SK-N-SH treated with all-trans-retinoic acid at 6 μM for 48 hours (cell line): ENCODE data around the gene TPST1.
A peak's percentile ranks its signal among the peaks of the same experiment; 100 is the strongest.

Source experiments
- ATAC-seq: fragments of 200-7000 bp; cut with Tn5 transposase; 3 replicates; pipeline ENCODE4 v1.9.1; 2020; ENCODE audit warnings: mild to moderate bottlenecking, moderate library complexity
- ARNTL ChIP-seq: fragments of 450-650 bp; formaldehyde crosslinking; IDR thresholded peaks from 2 replicates; pipeline ENCODE4 v1.5.0; 2020; ENCODE audit warnings: low read depth, mild to moderate bottlenecking, moderate library complexity, borderline replicate concordance
- BACH2 ChIP-seq: fragments of 250-450 bp; sonication (Bioruptor Pico); IDR thresholded peaks from 2 replicates; pipeline ENCODE4 v1.9.0; 2021; ENCODE audit warnings: mild to moderate bottlenecking, borderline replicate concordance
- CREB5 ChIP-seq: fragments of 250-450 bp; sonication (Bioruptor Pico); IDR thresholded peaks from 2 replicates; pipeline ENCODE4 v1.5.1; 2020; ENCODE audit warnings: low read depth, mild to moderate bottlenecking, moderate library complexity
- CSDC2 ChIP-seq: fragments of 250-450 bp; sonication (Bioruptor Pico); IDR thresholded peaks from 2 replicates; pipeline ENCODE4 v1.5.0; 2020; ENCODE audit warnings: mild to moderate bottlenecking, moderate library complexity
- CSRNP3 ChIP-seq: fragments of 250-450 bp; sonication (Bioruptor Pico); IDR thresholded peaks from 2 replicates; pipeline ENCODE4 v1.5.1; 2021; ENCODE audit warnings: mild to moderate bottlenecking, moderate library complexity
- ESRRG ChIP-seq: fragments of 250-450 bp; sonication (Bioruptor Pico); IDR thresholded peaks from 2 replicates; pipeline ENCODE4 v1.6.1; 2021; ENCODE audit warnings: mild to moderate bottlenecking
- GLIS3 ChIP-seq: fragments of 250-450 bp; sonication (Bioruptor Pico); IDR thresholded peaks from 2 replicates; pipeline ENCODE4 v1.5.0; 2020; ENCODE audit warnings: mild to moderate bottlenecking, moderate library complexity
- ISL1 ChIP-seq: fragments of 250-450 bp; sonication (Bioruptor Pico); IDR thresholded peaks from 2 replicates; pipeline ENCODE4 v2.1.2; 2022; ENCODE audit warnings: mild to moderate bottlenecking, moderate library complexity
- OSR1 ChIP-seq: fragments of 250-450 bp; sonication (Bioruptor Pico); IDR thresholded peaks from 2 replicates; pipeline ENCODE4 v1.8.0; 2022; ENCODE audit warnings: moderate library complexity, mild to moderate bottlenecking, inconsistent platforms
- PATZ1 ChIP-seq: fragments of 250-450 bp; sonication (Bioruptor Pico); IDR thresholded peaks from 2 replicates; pipeline ENCODE4 v1.8.0; 2020; ENCODE audit warnings: mild to moderate bottlenecking, moderate library complexity, borderline replicate concordance
- POU6F1 ChIP-seq: fragments of 250-450 bp; sonication (Bioruptor Pico); IDR thresholded peaks from 2 replicates; pipeline ENCODE4 v1.8.0; 2021; ENCODE audit warnings: low read depth, mild to moderate bottlenecking, moderate library complexity, borderline replicate concordance
- PPARA ChIP-seq: fragments of 250-450 bp; sonication (Bioruptor Pico); IDR thresholded peaks from 2 replicates; pipeline ENCODE4 v1.5.0; 2020; ENCODE audit warnings: mild to moderate bottlenecking, borderline replicate concordance
- RARB ChIP-seq: fragments of 250-450 bp; sonication (Bioruptor Pico); IDR thresholded peaks from 2 replicates; pipeline ENCODE4 v1.8.0; 2021; ENCODE audit warnings: mild to moderate bottlenecking, moderate library complexity
- SNAI2 ChIP-seq: fragments of 250-450 bp; sonication (Bioruptor Pico); IDR thresholded peaks from 2 replicates; pipeline ENCODE4 v1.5.0; 2020; ENCODE audit warnings: mild to moderate bottlenecking, moderate library complexity
- TCF4 ChIP-seq: fragments of 250-450 bp; sonication (Bioruptor Pico); IDR thresholded peaks from 2 replicates; pipeline ENCODE4 v1.8.0; 2021; ENCODE audit warnings: mild to moderate bottlenecking, moderate library complexity, borderline replicate concordance
- TOX ChIP-seq: fragments of 250-450 bp; sonication (Bioruptor Pico); IDR thresholded peaks from 2 replicates; pipeline ENCODE4 v1.8.0; 2021; ENCODE audit warnings: mild to moderate bottlenecking, moderate library complexity, borderline replicate concordance
- TSHZ2 ChIP-seq: fragments of 250-450 bp; sonication (Bioruptor Pico); IDR thresholded peaks from 2 replicates; pipeline ENCODE4 v1.5.0; 2020; ENCODE audit warnings: mild to moderate bottlenecking, moderate library complexity
- ZC3H10 ChIP-seq: fragments of 250-450 bp; sonication (Bioruptor Pico); IDR thresholded peaks from 2 replicates; pipeline ENCODE4 v1.5.1; 2021; ENCODE audit warnings: mild to moderate bottlenecking, moderate library complexity
- ZFP3 ChIP-seq: fragments of 250-450 bp; sonication (Bioruptor Pico); IDR thresholded peaks from 2 replicates; pipeline ENCODE4 v1.5.0; 2020; ENCODE audit warnings: mild to moderate bottlenecking, moderate library complexity
- ZFP30 ChIP-seq: fragments of 450-650 bp; formaldehyde crosslinking; IDR thresholded peaks from 2 replicates; pipeline ENCODE4 v1.5.0; 2022; ENCODE audit warnings: mild to moderate bottlenecking, moderate library complexity
- ZNF565 ChIP-seq: fragments of 450-650 bp; formaldehyde crosslinking; conservative IDR thresholded peaks from 2 replicates; pipeline ENCODE4 v1.5.0; 2020; ENCODE audit warnings: low read depth, mild to moderate bottlenecking, moderate library complexity
- ZNF70 ChIP-seq: fragments of 450-650 bp; formaldehyde crosslinking; IDR thresholded peaks from 2 replicates; pipeline ENCODE4 v1.5.0; 2020; ENCODE audit warnings: mild to moderate bottlenecking, moderate library complexity
- ZNF8 ChIP-seq: fragments of 450-650 bp; formaldehyde crosslinking; IDR thresholded peaks from 2 replicates; pipeline ENCODE4 v1.5.0; 2020; ENCODE audit warnings: mild to moderate bottlenecking, moderate library complexity

TPST1 gene

DNA sequence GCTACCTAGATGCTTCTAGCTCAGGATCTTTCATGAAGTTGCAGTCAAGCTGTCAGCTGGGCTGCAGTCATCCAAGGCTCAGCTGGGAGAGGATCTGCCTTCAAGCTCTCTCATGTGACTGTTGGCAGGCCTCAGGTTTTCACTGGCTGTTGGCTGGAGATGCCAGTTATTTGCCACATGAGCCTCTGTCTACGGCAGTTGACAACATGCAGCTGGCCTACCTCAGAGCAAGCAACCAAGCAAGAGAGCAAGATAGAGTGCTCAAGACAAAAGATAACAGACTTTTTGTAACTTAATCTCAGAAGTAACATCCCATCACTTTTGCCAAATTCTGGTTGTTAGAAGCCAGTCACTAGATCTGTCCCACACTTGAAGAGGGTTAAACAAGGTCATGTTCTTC, 125.8 kb downstream of the TPST1 start:
- TF ChIP-seq ZNF565 (CRISPR knock-in tag): no peak
- no peak for TF ChIP-seq RARB (CRISPR knock-in tag)
- no peak; the same call in 1 of the 2 replicates for TF ChIP-seq TOX
- TF ChIP-seq CSDC2 (CRISPR knock-in tag): peak; percentile 82; the same call in 1 of the 2 replicates
- TF ChIP-seq PPARA (CRISPR knock-in tag): no peak
- no peak for TF ChIP-seq ZFP3 (CRISPR knock-in tag)
- TF ChIP-seq OSR1 (CRISPR knock-in tag): no peak
- no peak for TF ChIP-seq ZFP30 (CRISPR knock-in tag)
- TF ChIP-seq PATZ1: no peak
- TF ChIP-seq BACH2 (CRISPR knock-in tag): no peak
- 0 out of 2 replicates have a peak, but pooled peaks have one; percentile 47 for TF ChIP-seq CSRNP3 (CRISPR knock-in tag)
- TF ChIP-seq ZC3H10 (CRISPR knock-in tag): no peak; the same call in 1 of the 2 replicates
- peak; percentile 82 for TF ChIP-seq ESRRG (CRISPR knock-in tag)
- TF ChIP-seq TSHZ2 (CRISPR knock-in tag): peak; percentile 79
- TF ChIP-seq ZNF8: no peak
- TF ChIP-seq TCF4 (CRISPR knock-in tag): peak; percentile 78
- peak; percentile 90 for TF ChIP-seq ISL1 (CRISPR knock-in tag)
- TF ChIP-seq GLIS3 (CRISPR knock-in tag): no peak
- peak; percentile 80; the same call in 1 of the 2 replicates for TF ChIP-seq POU6F1
- TF ChIP-seq SNAI2 (CRISPR knock-in tag): peak; percentile 84
- ATAC-seq: peak; percentile 89

DNA sequence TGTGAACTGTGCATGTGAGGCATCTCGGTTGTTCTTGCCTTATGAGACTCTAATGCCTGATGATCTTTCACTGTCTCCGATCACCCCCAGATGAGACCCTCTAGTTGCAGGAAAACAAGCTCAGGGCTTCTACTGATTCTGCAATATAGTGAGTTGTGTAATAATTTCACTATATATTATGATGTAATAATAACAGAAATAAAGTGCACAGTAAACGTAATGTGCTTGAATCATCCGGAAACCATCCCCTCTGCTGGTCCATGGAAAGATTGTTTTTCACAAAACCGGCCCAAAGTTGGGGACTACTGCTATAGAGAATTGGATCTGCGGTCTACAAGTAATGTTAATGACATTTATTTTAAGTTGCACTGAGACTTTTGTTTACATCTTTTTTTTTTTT, 126.7 kb downstream of the TPST1 start:
- TF ChIP-seq ZFP30 (CRISPR knock-in tag) (no peak), CSDC2 (CRISPR knock-in tag) (no peak), TOX (no peak), ARNTL (CRISPR knock-in tag) (no peak), POU6F1 (no peak), TCF4 (CRISPR knock-in tag) (no peak), ZNF8 (no peak), GLIS3 (CRISPR knock-in tag) (no peak), PATZ1 (no peak), CSRNP3 (CRISPR knock-in tag) (no peak), CREB5 (CRISPR knock-in tag) (no peak), ZNF70 (no peak), RARB (CRISPR knock-in tag) (no peak), BACH2 (CRISPR knock-in tag) (no peak)
- no peak for ATAC-seq
